ENCODE data around the gene CSNK1G1. TPM values are rescaled to one million over a fixed set of nuclear protein-coding genes. Genes with fewer than 3 reads are reported as not detected.
"Not testable (repeated sequence)": the region's sequence is repeated elsewhere in the genome, so short reads cannot be mapped to it uniquely, and the experiment has no call there.

Gene CSNK1G1
- total RNA-seq, 4 donors from 2014 or later, result 19.1 to 50.0 (median 21.3) TPM

DNA sequence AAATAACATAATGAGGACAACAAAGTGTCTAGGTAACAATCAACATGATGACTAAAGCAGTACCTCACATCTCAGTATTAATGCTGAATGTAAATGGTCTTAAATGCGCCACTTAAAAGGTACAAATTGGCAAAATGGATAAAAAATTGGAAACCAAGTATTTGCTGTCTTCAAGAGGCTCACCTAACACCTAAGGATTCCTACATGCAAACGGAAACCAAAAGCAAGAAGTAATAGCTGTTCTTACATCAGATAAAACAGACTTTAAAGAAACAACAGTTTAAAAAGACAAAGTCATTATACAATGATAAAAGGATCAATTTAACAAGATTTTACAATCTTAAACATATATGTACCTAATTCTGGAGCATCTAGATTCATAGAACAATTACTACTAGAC, 22.5 kb downstream of the CSNK1G1 start:
- no peaks in the 10 kb centered on the region for H3K36me3 ChIP-seq
- no peak for DNase-seq
- no peak overlapping the region for H3K4me3 ChIP-seq (replicated peaks in 1 of 3)
- no peaks in the 10 kb centered on the region for H3K27me3 ChIP-seq
- H3K4me1 ChIP-seq, result no peaks in the 10 kb centered on the region
- no peak for TF ChIP-seq POLR2A (IDR thresholded peaks at IDR 0.05)
- TF ChIP-seq, protein P1, sequence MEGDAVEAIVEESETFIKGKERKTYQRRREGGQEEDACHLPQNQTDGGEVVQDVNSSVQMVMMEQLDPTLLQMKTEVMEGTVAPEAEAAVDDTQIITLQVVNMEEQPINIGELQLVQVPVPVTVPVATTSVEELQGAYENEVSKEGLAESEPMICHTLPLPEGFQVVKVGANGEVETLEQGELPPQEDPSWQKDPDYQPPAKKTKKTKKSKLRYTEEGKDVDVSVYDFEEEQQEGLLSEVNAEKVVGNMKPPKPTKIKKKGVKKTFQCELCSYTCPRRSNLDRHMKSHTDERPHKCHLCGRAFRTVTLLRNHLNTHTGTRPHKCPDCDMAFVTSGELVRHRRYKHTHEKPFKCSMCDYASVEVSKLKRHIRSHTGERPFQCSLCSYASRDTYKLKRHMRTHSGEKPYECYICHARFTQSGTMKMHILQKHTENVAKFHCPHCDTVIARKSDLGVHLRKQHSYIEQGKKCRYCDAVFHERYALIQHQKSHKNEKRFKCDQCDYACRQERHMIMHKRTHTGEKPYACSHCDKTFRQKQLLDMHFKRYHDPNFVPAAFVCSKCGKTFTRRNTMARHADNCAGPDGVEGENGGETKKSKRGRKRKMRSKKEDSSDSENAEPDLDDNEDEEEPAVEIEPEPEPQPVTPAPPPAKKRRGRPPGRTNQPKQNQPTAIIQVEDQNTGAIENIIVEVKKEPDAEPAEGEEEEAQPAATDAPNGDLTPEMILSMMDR (IDR thresholded peaks at IDR 0.05), result no peak
- WGBS, 2 donors, result 91 to 96% methylated on average over 2 of the region's 2 CpGs
- no peaks in the 10 kb centered on the region for H3K9me3 ChIP-seq
- intact Hi-C loops (cut with DNase I), result no loop called here
- no peak overlapping the region for H3K27ac ChIP-seq

DNA sequence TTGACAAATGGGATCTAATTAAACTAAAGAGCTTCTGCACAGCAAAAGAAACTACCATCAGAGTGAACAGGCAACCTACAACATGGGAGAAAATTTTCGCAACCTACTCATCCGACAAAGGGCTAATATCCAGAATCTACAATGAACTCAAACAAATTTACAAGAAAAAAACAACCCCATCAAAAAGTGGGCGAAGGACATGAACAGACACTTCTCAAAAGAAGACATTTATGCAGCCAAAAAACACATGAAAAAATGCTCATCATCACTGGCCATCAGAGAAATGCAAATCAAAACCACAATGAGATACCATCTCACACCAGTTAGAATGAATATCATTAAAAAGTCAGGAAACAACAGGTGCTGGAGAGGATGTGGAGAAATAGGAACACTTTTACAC, 24.3 kb downstream of the CSNK1G1 start:
- H3K9me3 ChIP-seq; H3K4me3 ChIP-seq (replicated peaks in 1 of 3); H3K36me3 ChIP-seq; DNase-seq; intact Hi-C loops (cut with DNase I); H3K27ac ChIP-seq; H3K27me3 ChIP-seq; H3K4me1 ChIP-seq: not testable (repeated sequence)
- WGBS, 2 donors, result 80 to 100% methylated on average over 2 of the region's 3 CpGs

DNA sequence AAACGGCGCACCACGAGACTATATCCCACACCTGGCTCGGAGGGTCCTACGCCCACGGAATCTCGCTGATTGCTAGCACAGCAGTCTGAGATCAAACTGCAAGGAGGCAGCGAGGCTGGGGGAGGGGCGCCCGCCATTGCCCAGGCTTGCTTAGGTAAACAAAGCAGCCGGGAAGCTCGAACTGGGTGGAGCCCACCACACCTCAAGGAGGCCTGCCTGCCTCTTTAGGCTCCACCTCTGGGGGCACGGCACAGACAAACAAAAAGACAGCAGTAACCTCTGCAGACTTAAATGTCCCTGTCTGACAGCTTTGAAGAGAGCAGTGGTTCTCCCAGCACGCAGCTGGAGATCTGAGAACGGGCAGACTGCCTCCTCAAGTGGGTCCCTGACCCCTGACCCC, 29.0 kb downstream of the CSNK1G1 start:
- H3K4me3 ChIP-seq (replicated peaks in 1 of 3); H3K27ac ChIP-seq; H3K9me3 ChIP-seq; intact Hi-C loops (cut with DNase I); H3K36me3 ChIP-seq; H3K4me1 ChIP-seq; H3K27me3 ChIP-seq: not testable (repeated sequence)
- 28 to 38% methylated on average over 3 to 4 of the region's 15 CpGs for WGBS, 2 donors
- DNase-seq, result peak in 1 of 2 donors; percentile 15

DNA sequence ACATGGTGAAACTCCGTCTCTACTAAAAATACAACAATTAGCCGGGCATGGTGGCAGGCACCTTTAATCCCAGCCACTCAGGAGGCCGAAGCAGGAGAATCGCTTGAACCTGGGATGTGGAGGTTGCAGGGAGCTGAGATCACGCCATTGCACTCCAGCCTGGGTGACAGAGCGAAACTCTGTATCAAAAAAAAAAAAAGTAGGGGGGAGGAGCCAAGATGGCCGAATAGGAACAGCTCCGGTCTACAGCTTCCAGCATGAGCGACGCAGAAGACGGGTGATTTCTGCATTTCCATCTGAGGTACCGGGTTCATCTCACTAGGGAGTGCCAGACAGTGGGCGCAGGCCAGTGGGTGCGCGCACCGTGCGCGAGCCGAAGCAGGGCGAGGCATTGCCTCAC, 29.5 kb downstream of the CSNK1G1 start:
- DNase-seq; H3K9me3 ChIP-seq; H3K4me3 ChIP-seq (replicated peaks in 1 of 3); intact Hi-C loops (cut with DNase I); H3K27ac ChIP-seq; H3K4me1 ChIP-seq; H3K36me3 ChIP-seq; H3K27me3 ChIP-seq: not testable (repeated sequence)
- WGBS, 2 donors, result 92 to 97% methylated on average over 12 to 13 of the region's 20 CpGs

DNA sequence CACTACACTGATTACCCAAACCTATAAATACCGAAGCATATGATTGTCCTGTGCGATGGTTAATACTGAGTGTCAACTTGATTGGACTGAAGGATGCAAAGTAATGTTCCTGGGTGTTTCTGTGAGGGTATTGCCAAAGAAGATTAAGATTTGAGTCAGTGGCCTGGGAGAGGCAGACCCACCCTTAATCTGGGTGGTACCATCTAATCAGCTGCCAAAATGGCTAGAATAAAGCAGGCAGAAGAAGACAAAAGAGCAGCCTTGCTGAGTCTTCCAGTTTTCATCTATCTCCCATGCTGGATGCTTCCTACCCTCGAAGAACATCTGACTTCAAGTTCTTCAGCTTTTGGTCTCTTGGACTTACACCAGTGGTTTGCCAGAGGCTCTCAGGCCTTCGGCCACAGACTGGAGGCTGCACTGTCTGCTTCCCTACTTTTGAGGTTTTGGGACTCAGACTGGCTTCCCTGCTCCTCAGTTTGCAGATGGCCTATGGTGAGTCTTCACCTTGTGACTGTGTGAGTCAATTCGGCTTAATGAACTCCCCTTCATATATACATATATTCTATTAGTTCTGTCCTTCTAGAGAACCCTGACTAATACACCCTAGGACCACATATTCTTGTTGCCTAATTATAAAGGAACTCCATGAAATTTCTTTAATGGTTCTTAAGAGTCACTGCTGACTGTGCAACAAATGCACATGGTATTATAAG, 31.7 kb downstream of the CSNK1G1 start:
- intact Hi-C loops (cut with DNase I), result no loop called here
- WGBS, 2 donors, result 89 to 92% methylated on average over 5 of the region's 5 CpGs
- TF ChIP-seq, protein P1 (IDR thresholded peaks at IDR 0.05), result no peak
- no peak overlapping the region for H3K4me3 ChIP-seq (replicated peaks in 1 of 3)
- H3K27ac ChIP-seq, result no peak overlapping the region
- no peak for DNase-seq
- no peaks in the 10 kb centered on the region for H3K36me3 ChIP-seq
- no peaks in the 10 kb centered on the region for H3K9me3 ChIP-seq
- no peaks in the 10 kb centered on the region for H3K27me3 ChIP-seq
- H3K4me1 ChIP-seq, result peaks cover 9 to 13% of the 10 kb centered on the region in 2 donors

DNA sequence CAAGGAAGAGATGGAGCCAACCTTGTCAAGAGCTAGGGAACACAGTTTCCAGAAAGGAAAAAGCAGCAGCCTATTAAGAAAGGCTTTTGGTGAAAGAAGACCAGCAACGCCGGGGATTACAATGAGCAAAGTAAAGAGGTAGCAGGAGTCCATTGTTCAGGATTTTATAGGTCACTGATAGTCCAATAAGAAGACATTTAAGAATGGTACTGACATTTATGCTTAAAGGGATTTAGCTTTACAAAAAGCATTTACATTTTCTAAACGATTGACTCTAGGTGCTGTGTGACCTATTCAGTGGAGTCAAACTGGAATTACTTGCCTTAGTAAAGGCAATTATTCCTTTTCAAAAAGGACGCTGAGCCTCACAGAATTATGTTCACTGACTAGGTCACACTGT, 40.8 kb downstream of the CSNK1G1 start:
- Histone ChIP-seq H3K27me3 (no peaks in the 10 kb centered on the region), H3K27ac (no peak overlapping the region), H3K4me1 (peaks cover 3 to 14% of the 10 kb centered on the region in 2 donors), H3K4me3 (replicated peaks in 1 of 3) (no peak overlapping the region), H3K36me3 (no peaks in the 10 kb centered on the region), H3K9me3 (no peaks in the 10 kb centered on the region)
- WGBS, 2 donors, result 64 to 69% methylated on average over 4 of the region's 4 CpGs
- no peak for TF ChIP-seq POLR2A (IDR thresholded peaks at IDR 0.05)
- TF ChIP-seq, protein P1 (IDR thresholded peaks at IDR 0.05), result no peak
- intact Hi-C loops (cut with DNase I), result no loop called here
- DNase-seq, result no peak
